ENCODE data around the gene ZNF414. TPM values are rescaled to one million over a fixed set of nuclear protein-coding genes. Genes with fewer than 3 reads are reported as not detected.

ZNF414 gene
- total RNA-seq, 2 donors from 2014 or later: 22.6 to 23.7 TPM

- Histone ChIP-seq H3K9me3 (ENCODE audit: control insufficient read depth, low read length) (no peaks in the 10 kb centered on the region), H3K4me1 (ENCODE audit: control insufficient read depth, insufficient read depth, low read length) (no peaks in the 10 kb centered on the region), H3K4me3 (ENCODE audit: low read length) (no peak overlapping the region), H3K9ac (ENCODE audit: extremely low read depth, low read length, poor library complexity, severe bottlenecking) (no peak overlapping the region), H3K36me3 (ENCODE audit: control insufficient read depth, insufficient read depth, low read length) (no peaks in the 10 kb centered on the region), H3K27ac (ENCODE audit: low read depth, low read length) (no peak overlapping the region), H3K27me3 (ENCODE audit: control insufficient read depth, insufficient read depth, low read length, poor library complexity, severe bottlenecking) (no peaks in the 10 kb centered on the region)
- DNase-seq: no peak
- no peaks in the 10 kb centered on the region for H3K9me3 Mint-ChIP-seq
- H3K4me3 Mint-ChIP-seq: no peak overlapping the region
- 87 to 100% methylated on average over 1 to 2 of the region's 2 CpGs for WGBS, 2 experiments (ENCODE audit: insufficient coverage in 1 of 2, insufficient read length in 1 of 2)
- TF ChIP-seq CTCF (conservative IDR thresholded peaks at IDR 0.05): no peak
- peaks cover 5% of the 10 kb centered on the region for H3K36me3 Mint-ChIP-seq (ENCODE audit: low read depth)
- no peaks in the 10 kb centered on the region for H3K4me1 Mint-ChIP-seq
- H3K27ac Mint-ChIP-seq: no peak overlapping the region
- peaks cover 6% of the 10 kb centered on the region for H3K27me3 Mint-ChIP-seq (ENCODE audit: insufficient read depth)
These were observed 18.3 kb upstream of the ZNF414 start for GRCh38 chr19:8532225-8532624.

- Histone ChIP-seq H3K27ac (ENCODE audit: low read depth, low read length) (no peak overlapping the region), H3K9ac (ENCODE audit: extremely low read depth, low read length, poor library complexity, severe bottlenecking) (no peak overlapping the region), H3K27me3 (ENCODE audit: control insufficient read depth, insufficient read depth, low read length, poor library complexity, severe bottlenecking) (no peaks in the 10 kb centered on the region), H3K36me3 (ENCODE audit: control insufficient read depth, insufficient read depth, low read length) (no peaks in the 10 kb centered on the region), H3K9me3 (ENCODE audit: control insufficient read depth, low read length) (no peaks in the 10 kb centered on the region), H3K4me3 (ENCODE audit: low read length) (no peak overlapping the region), H3K4me1 (ENCODE audit: control insufficient read depth, insufficient read depth, low read length) (no peaks in the 10 kb centered on the region)
- peaks cover 4% of the 10 kb centered on the region for H3K4me1 Mint-ChIP-seq
- H3K27me3 Mint-ChIP-seq (ENCODE audit: insufficient read depth): peaks cover 11% of the 10 kb centered on the region
- no peaks in the 10 kb centered on the region for H3K9me3 Mint-ChIP-seq
- no peak for DNase-seq
- 90 to 94% methylated on average over 7 of the region's 7 CpGs for WGBS, 2 experiments (ENCODE audit: insufficient coverage in 1 of 2, insufficient read length in 1 of 2)
- H3K36me3 Mint-ChIP-seq (ENCODE audit: low read depth): peaks cover 9% of the 10 kb centered on the region
- TF ChIP-seq CTCF (conservative IDR thresholded peaks at IDR 0.05): no peak
- H3K27ac Mint-ChIP-seq: no peak overlapping the region
- no peak overlapping the region for H3K4me3 Mint-ChIP-seq
These were observed 17.5 kb upstream of the ZNF414 start for GRCh38 chr19:8531470-8531869.

DNA sequence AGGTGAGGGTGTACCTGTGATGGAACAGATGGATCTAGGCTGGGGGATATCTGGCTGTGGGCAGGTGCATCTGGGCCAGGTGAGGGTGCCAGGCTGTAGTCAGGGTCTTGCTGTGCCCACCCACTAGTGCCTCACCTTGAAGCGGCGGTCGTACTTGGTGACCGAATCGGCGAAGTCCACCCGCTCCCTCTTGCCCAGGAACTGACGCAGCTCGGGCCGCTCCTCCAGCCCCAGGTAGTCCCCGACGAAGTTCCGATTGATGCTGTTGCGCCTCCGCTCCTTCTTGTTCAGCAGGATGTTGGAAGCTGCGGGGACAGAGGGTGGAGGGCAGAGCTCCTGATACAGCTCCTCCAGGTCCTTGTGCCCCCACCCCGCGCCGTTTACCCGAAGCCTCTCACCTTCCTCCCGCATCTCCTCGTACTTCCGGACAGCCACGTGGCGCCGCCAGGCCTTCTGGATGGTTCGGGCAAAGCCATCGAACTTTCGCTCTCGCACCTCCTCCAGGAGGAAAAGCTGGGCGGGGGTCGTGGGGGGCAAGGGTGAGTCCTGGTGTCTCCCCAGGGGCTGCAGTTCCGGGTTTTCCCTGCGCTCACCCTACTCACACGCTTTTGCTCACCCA is 16.2 kb upstream of the ZNF414 start:
- Histone ChIP-seq H3K36me3 (ENCODE audit: control insufficient read depth, insufficient read depth, low read length) (no peaks in the 10 kb centered on the region), H3K4me1 (ENCODE audit: control insufficient read depth, insufficient read depth, low read length) (no peaks in the 10 kb centered on the region), H3K4me3 (ENCODE audit: low read length) (no peak overlapping the region), H3K27me3 (ENCODE audit: control insufficient read depth, insufficient read depth, low read length, poor library complexity, severe bottlenecking) (no peaks in the 10 kb centered on the region), H3K27ac (ENCODE audit: low read depth, low read length) (no peak overlapping the region), H3K9me3 (ENCODE audit: control insufficient read depth, low read length) (no peaks in the 10 kb centered on the region), H3K9ac (ENCODE audit: extremely low read depth, low read length, poor library complexity, severe bottlenecking) (no peak overlapping the region)
- H3K36me3 Mint-ChIP-seq (ENCODE audit: low read depth): peaks cover 9% of the 10 kb centered on the region
- H3K27ac Mint-ChIP-seq: no peak overlapping the region
- 93 to 96% methylated on average over 27 to 35 of the region's 35 CpGs for WGBS, 2 experiments (ENCODE audit: insufficient coverage in 1 of 2, insufficient read length in 1 of 2)
- DNase-seq: no peak
- no peak overlapping the region for H3K4me3 Mint-ChIP-seq
- no peak for TF ChIP-seq CTCF (conservative IDR thresholded peaks at IDR 0.05)
- H3K4me1 Mint-ChIP-seq: peaks cover 4% of the 10 kb centered on the region
- peaks cover 8% of the 10 kb centered on the region for H3K27me3 Mint-ChIP-seq (ENCODE audit: insufficient read depth)
- no peaks in the 10 kb centered on the region for H3K9me3 Mint-ChIP-seq
